ENCODE measurements around the gene FAM114A2. TPM values are rescaled to one million over a fixed set of nuclear protein-coding genes. Genes with fewer than 3 reads are reported as not detected.

FAM114A2 gene
- total RNA-seq (10 to 100 TPM; 14.3 to 41.0 (median 24.7) TPM), polyA plus RNA-seq (10 to 100 TPM in 1 of 3 donors, 1 to 10 TPM in 2; 4.9 to 12.2 (median 7.2) TPM)

DNA sequence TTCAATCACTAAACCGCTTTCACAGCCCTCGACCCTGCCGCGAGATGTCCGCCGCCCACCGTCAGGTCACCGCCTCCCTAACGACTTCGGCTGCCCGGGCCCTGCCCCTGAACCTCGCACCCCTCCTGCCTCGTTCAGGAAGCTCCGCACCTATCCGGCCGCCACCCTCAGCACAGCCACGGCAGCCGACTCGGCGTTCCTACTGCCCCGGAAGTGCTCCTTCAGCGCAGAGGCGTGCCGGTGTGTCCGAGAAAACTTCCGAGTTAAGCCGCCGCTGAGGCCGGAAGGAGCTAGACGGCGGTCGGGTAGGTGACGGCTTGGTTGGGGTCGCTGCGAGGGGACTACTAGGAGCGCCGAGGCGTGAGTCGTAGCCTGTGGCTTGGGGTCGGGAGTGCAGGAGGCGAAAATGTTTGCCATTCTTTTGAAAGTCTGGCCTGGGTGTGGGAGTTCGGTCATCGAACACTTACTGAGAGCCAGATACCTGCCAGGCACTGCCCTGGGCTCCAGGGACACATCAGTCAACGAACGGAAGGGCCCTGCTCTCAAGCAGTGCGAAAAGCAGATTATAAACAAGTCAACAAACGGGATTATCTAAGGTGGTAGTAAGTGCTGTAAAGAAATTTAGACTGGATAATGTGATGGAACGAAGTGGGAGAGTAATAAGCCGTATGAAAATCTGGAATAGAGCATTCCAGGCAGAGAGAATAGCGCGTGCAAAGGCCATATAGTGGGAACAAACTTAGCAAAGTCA lies at the start of gene FAM114A2, which contains the start of gene MFAP3:
Gene FAM114A2, minus strand, starts transcription at position 204 of the 751 bp plus-strand sequence. CDS start 3,957 bp downstream, outside the sequence.
Gene MFAP3, plus strand, starts transcription at position 261 of the 751 bp plus-strand sequence. CDS start 10,756 bp downstream, outside the sequence.
- peak within 1 kb of the TSS; percentile 85 to 89 (median 86) for H3K27ac ChIP-seq
- DNase-seq = peak; percentile 93
- H3K4me3 ChIP-seq = peak within 1 kb of the TSS; percentile 71 to 89 (median 76)
- H3K4me1 ChIP-seq = peaks cover 0 to 34% (median 24%) of the 10 kb centered on the region in 4 donors
- intact Hi-C loops (cut with DNase I) = no loop called here
- no peaks in the 10 kb centered on the region for H3K27me3 ChIP-seq
- H3K9me3 ChIP-seq = no peaks in the 10 kb centered on the region
- H3K36me3 ChIP-seq = no peaks in the 10 kb centered on the region
- 1% methylated on average over 51 of the region's 51 CpGs for WGBS, 2 donors
- TF ChIP-seq CTCF (IDR thresholded peaks at IDR 0.05) = no peak
- TF ChIP-seq POLR2AphosphoS5 (IDR thresholded peaks at IDR 0.05) = peak; percentile 91 to 96 (median 95)
- TF ChIP-seq EP300 (IDR thresholded peaks at IDR 0.05) = no peak
- peak; percentile 79 to 83 for TF ChIP-seq POLR2A (IDR thresholded peaks at IDR 0.05)

DNA sequence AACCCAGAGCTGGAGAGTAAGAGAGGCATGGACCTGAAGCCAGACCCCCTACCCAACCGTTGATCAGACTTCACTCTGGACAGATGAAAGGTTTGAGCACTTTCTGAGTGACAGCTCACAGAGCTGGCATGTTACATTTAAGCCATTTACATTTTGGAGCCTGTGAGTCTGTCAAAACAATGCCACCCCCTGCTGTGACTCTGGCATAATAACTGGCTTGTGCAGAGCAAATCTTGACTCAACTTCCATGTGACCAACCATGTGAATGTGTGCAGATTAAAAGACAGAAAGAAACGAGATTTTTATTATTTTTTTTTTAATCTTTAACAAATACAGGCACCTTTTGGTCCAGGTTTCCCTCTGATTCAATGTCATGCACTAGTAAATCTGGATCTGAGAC lies 48.5 kb upstream of the FAM114A2 start:
- 23 to 39% methylated on average over 2 of the region's 2 CpGs for WGBS, 2 donors
- no peaks in the 10 kb centered on the region for H3K9me3 ChIP-seq
- intact Hi-C loops (cut with DNase I) = no loop called here

DNA sequence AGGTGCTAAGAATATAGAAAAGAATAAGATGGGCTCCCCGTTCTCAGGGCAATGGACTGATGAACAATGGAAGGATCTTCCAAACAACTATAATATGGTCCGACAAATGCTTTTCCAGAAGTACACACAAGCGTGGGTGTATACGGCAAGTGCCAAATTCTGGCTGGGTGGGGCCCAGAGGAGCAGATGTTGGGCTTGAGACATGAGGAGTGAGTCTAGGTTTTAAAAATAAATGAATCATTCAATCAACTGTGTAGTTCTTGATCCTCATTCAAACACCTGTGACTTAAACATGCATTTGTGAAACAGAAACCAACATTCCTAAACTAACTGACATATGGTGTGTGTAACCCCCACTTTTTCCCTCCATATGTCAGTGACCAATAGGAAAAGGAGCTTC lies 47.9 kb upstream of the FAM114A2 start:
- H3K27ac ChIP-seq = no peak overlapping the region
- intact Hi-C loops (cut with DNase I) = no loop called here
- H3K27me3 ChIP-seq = no peaks in the 10 kb centered on the region
- H3K9me3 ChIP-seq = no peaks in the 10 kb centered on the region
- DNase-seq = no peak
- TF ChIP-seq EP300 (IDR thresholded peaks at IDR 0.05) (no peak), POLR2A (IDR thresholded peaks at IDR 0.05) (no peak), POLR2AphosphoS5 (IDR thresholded peaks at IDR 0.05) (no peak)
- H3K4me1 ChIP-seq = peaks cover 0 to 6% (median 2%) of the 10 kb centered on the region in 4 donors
- WGBS, 2 donors = 81 to 85% methylated on average over 4 of the region's 4 CpGs
- no peak overlapping the region for H3K4me3 ChIP-seq
- H3K36me3 ChIP-seq = no peaks in the 10 kb centered on the region

More for the DNA sequence above, 48.5 kb upstream of the FAM114A2 start:
- no peak for TF ChIP-seq POLR2AphosphoS5 (IDR thresholded peaks at IDR 0.05)
- no peak for TF ChIP-seq CTCF (IDR thresholded peaks at IDR 0.05)
- no peak for TF ChIP-seq EP300 (IDR thresholded peaks at IDR 0.05)
- no peak for TF ChIP-seq POLR2A (IDR thresholded peaks at IDR 0.05)
- no peak overlapping the region for H3K27ac ChIP-seq
- H3K4me3 ChIP-seq = no peak overlapping the region
- H3K4me1 ChIP-seq = peaks cover 0 to 12% (median 7%) of the 10 kb centered on the region in 4 donors
- no peaks in the 10 kb centered on the region for H3K27me3 ChIP-seq
- no peak for DNase-seq
- H3K36me3 ChIP-seq = no peaks in the 10 kb centered on the region

DNA sequence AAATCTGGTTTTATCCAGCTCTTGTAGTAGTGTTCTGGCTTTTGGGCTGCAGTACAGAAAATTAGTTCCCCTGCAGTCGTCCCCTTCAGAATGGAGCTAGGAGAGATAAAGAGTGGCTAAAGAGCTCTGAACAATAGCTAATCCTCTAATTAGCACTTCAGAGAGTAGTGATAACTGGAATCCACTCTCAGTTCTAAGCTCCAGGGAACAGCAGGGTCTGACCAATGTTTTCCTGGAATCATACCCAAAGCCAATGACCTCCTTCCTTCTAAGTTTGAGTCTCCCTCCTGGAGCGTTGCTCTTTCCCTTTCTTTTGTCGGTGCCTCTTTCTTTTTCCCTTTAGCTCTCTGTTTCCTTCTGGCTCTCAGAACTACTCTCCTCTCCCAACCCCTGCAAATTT lies 47.4 kb upstream of the FAM114A2 start:
- 67 to 80% methylated on average over 3 of the region's 3 CpGs for WGBS, 2 donors
- H3K9me3 ChIP-seq = no peaks in the 10 kb centered on the region
- no peaks in the 10 kb centered on the region for H3K27me3 ChIP-seq
- intact Hi-C loops (cut with DNase I) = no loop called here
- H3K36me3 ChIP-seq = no peaks in the 10 kb centered on the region
- no peak overlapping the region for H3K27ac ChIP-seq
- no peak for TF ChIP-seq CTCF (IDR thresholded peaks at IDR 0.05)
- no peak for TF ChIP-seq POLR2AphosphoS5 (IDR thresholded peaks at IDR 0.05)
- no peak for TF ChIP-seq POLR2A (IDR thresholded peaks at IDR 0.05)
- TF ChIP-seq EP300 (IDR thresholded peaks at IDR 0.05) = no peak
- no peak overlapping the region for H3K4me3 ChIP-seq
- DNase-seq = no peak
- H3K4me1 ChIP-seq = peaks cover 0 to under 1% (median 0%) of the 10 kb centered on the region in 4 donors

DNA sequence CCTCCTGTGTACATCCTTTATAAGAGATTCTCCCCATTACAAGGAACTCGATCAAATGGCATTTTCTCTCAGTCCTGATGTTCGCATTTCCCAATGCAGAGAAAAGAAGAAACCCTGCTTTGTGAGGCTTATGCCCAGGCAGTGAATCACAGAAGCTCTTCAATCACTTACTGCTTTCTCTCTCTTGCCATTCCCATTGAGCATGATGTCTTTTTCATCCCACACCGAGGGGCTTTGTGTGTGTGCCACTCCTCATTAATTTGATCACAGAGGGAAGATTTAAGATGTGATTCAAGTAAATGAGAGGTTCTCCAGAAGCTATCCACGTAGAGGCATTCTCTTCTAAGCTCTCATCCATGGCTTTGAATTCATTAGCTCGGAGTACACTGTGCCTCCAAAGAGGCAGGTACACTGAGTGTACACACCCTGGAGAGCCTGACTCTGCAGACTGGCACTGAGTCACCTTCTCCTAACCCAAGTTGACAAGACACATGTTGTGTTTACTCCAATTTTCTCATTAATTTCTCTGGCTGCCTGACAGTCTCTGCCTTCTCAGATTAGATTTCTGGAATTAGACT lies 45.4 kb upstream of the FAM114A2 start:
- intact Hi-C loops (cut with DNase I) = no loop called here
- TF ChIP-seq POLR2AphosphoS5 (IDR thresholded peaks at IDR 0.05) (no peak), POLR2A (IDR thresholded peaks at IDR 0.05) (no peak), EP300 (IDR thresholded peaks at IDR 0.05) (no peak), CTCF (IDR thresholded peaks at IDR 0.05) (no peak)
- H3K36me3 ChIP-seq = no peaks in the 10 kb centered on the region
- no peak for DNase-seq
- no peak overlapping the region for H3K4me3 ChIP-seq
- H3K27me3 ChIP-seq = no peaks in the 10 kb centered on the region
- 93% methylated on average over 5 of the region's 5 CpGs for WGBS, 2 donors
- H3K4me1 ChIP-seq = no peaks in the 10 kb centered on the region
- H3K27ac ChIP-seq = no peak overlapping the region
- H3K9me3 ChIP-seq = no peaks in the 10 kb centered on the region

Data from sigmoid colon (tissue), 7 donors.